IMR-90 (cell line): ENCODE data around the gene PCGF5. TPM values are rescaled to one million over a fixed set of nuclear protein-coding genes. Genes with fewer than 3 reads are reported as not detected.

Experiments used
- ATAC-seq: fragments of 200-7000 bp; cut with Tn5 transposase; 2 replicates; pipeline ENCODE4 v1.9.1; 2020; ENCODE audit warnings: low read depth, mild to moderate bottlenecking, moderate library complexity
- BruUV-seq: library from RNA; stranded (reverse); fragments of 400-500 nt; replicated peaks from 2 replicates; lab custom pipeline; 2021; lab: Mats Ljungman, UMichigan
- CTCF ChIA-PET: fragments of 300-600 bp; formaldehyde crosslinking; extraction: SDS; loops from one replicate; lab custom pipeline; 2021; ENCODE audit warnings: antibody characterized with exemption; lab: Yijun Ruan, JAX
- POLR2A ChIA-PET: fragments of 300-600 bp; sonication (Branson Sonifier 250); formaldehyde crosslinking; loops from one replicate; lab custom pipeline; 2022; ENCODE audit warnings: antibody characterized with exemption; ENCODE audit not compliant: unreplicated experiment; lab: Charles Lee
- DNase-seq: peaks from one replicate; pipeline ENCODE4 v3.0.0; 2013
- H2AFZ ChIP-seq: replicated peaks from 2 replicates; pipeline ENCODE3; 2013; ENCODE audit warnings: low read length, mild to moderate bottlenecking; ENCODE audit not compliant: poor library complexity
- H2AK5ac ChIP-seq: 2 replicates; pipeline ENCODE4 v1.6.1; 2013; ENCODE audit warnings: low read depth, low read length, inconsistent platforms
- H2AK9ac ChIP-seq: replicated peaks from 2 replicates; pipeline ENCODE3; 2013; ENCODE audit warnings: mild to moderate bottlenecking, low read depth, low read length, moderate library complexity; ENCODE audit not compliant: poor library complexity
- H2BK120ac ChIP-seq: 2 replicates; pipeline ENCODE4 v1.6.1; 2013; ENCODE audit warnings: low read depth, low read length, inconsistent platforms
- H2BK15ac ChIP-seq: 3 replicates; pipeline ENCODE4 v1.6.1; 2013; ENCODE audit warnings: low read depth, low read length, inconsistent platforms
- H2BK20ac ChIP-seq: 2 replicates; pipeline ENCODE4 v1.6.1; 2013; ENCODE audit warnings: low read depth, mild to moderate bottlenecking, inconsistent platforms, low read length, moderate library complexity
- H2BK5ac ChIP-seq: 2 replicates; pipeline ENCODE4 v1.6.1; 2013; ENCODE audit warnings: mild to moderate bottlenecking, low read depth, low read length, inconsistent platforms; ENCODE audit not compliant: poor library complexity, severe bottlenecking
- H3K14ac ChIP-seq: replicated peaks from 2 replicates; pipeline ENCODE4 v1.6.1; 2013; ENCODE audit warnings: low read depth, low read length, inconsistent platforms
- H3K18ac ChIP-seq: 2 replicates; pipeline ENCODE4 v1.6.1; 2013; ENCODE audit warnings: low read depth, low read length, control low read depth
- H3K23ac ChIP-seq: 2 replicates; pipeline ENCODE4 v1.6.1; 2013; ENCODE audit warnings: low read depth, low read length, inconsistent platforms
- H3K27ac ChIP-seq: 2 replicates; pipeline ENCODE4 v1.5.1; 2013; ENCODE audit warnings: mild to moderate bottlenecking, control low read depth, low read length; ENCODE audit not compliant: insufficient read depth
- H3K27me3 ChIP-seq: 2 replicates; pipeline ENCODE4 v1.6.1; 2013; ENCODE audit warnings: low read length; ENCODE audit not compliant: control insufficient read depth, insufficient read depth
- H3K36me3 ChIP-seq: 2 replicates; pipeline ENCODE4 v1.6.1; 2013; ENCODE audit warnings: low read length, mixed read lengths; ENCODE audit not compliant: control insufficient read depth, insufficient read depth
- H3K4ac ChIP-seq: 2 replicates; pipeline ENCODE4 v1.6.1; 2013; ENCODE audit warnings: low read depth, low read length, inconsistent platforms
- H3K4me1 ChIP-seq: 2 replicates; pipeline ENCODE4 v1.6.1; 2013; ENCODE audit warnings: low read length, mixed read lengths; ENCODE audit not compliant: control insufficient read depth, insufficient read depth
- H3K4me2 ChIP-seq: 2 replicates; pipeline ENCODE4 v1.6.1; 2013; ENCODE audit warnings: low read depth, mild to moderate bottlenecking, control low read depth, low read length, moderate library complexity
- H3K4me3 ChIP-seq: 2 replicates; pipeline ENCODE4 v1.5.1; 2013; ENCODE audit warnings: low read depth, mild to moderate bottlenecking, control low read depth, low read length, moderate library complexity; ENCODE audit not compliant: insufficient read depth
- H3K56ac ChIP-seq: 2 replicates; pipeline ENCODE4 v1.6.1; 2013; ENCODE audit warnings: low read length, inconsistent platforms; ENCODE audit not compliant: insufficient read depth; ENCODE audit errors: extremely low read depth
- H3K79me1 ChIP-seq, 2 experiments: 2 replicates each; pipeline ENCODE4 v1.6.1; 2013; ENCODE audit warnings: low read length in 2 of 2, inconsistent platforms in 1 of 2, low read depth in 1 of 2
- H3K9ac ChIP-seq: 2 replicates; pipeline ENCODE4 v1.6.1; 2013; ENCODE audit warnings: low read depth, low read length, control low read depth
- H3K9me1 ChIP-seq: 2 replicates; pipeline ENCODE4 v1.6.1; 2013; ENCODE audit warnings: low read length, inconsistent platforms; ENCODE audit not compliant: insufficient read depth
- H3K9me3 ChIP-seq: 2 replicates; pipeline ENCODE4 v1.6.1; 2013; ENCODE audit warnings: low read length; ENCODE audit not compliant: control insufficient read depth, insufficient read depth
- H4K20me1 ChIP-seq: 2 replicates; pipeline ENCODE4 v1.6.1; 2013; ENCODE audit warnings: low read length, inconsistent platforms; ENCODE audit not compliant: insufficient read depth
- H4K5ac ChIP-seq: 2 replicates; pipeline ENCODE4 v1.6.1; 2013; ENCODE audit warnings: mild to moderate bottlenecking, low read depth, low read length, control low read depth
- H4K8ac ChIP-seq, 2 experiments: 2 replicates each; pipeline ENCODE4 v1.6.1; 2013; ENCODE audit warnings: low read depth in 2 of 2, low read length in 2 of 2, control low read depth in 1 of 2, inconsistent platforms in 1 of 2
- H4K91ac ChIP-seq: 2 replicates; pipeline ENCODE4 v1.6.1; 2013; ENCODE audit warnings: low read depth, low read length, inconsistent platforms; ENCODE audit not compliant: insufficient read depth
- BHLHE40 ChIP-seq: fragments of 150-350 bp; IDR thresholded peaks from 2 replicates; pipeline ENCODE4 v1.6.1; 2016; ENCODE audit warnings: mild to moderate bottlenecking, low read depth, low read length
- CEBPB ChIP-seq: IDR thresholded peaks from 2 replicates; pipeline ENCODE4 v1.6.1; 2012; ENCODE audit warnings: low read depth, low read length, improper control_type of control experiment
- CHD1 ChIP-seq: IDR thresholded peaks from 2 replicates; pipeline ENCODE4 v1.6.1; 2012; ENCODE audit warnings: low read depth, low read length, improper control_type of control experiment
- FOS ChIP-seq: fragments of 150-350 bp; IDR thresholded peaks from 2 replicates; pipeline ENCODE4 v1.6.1; 2016; ENCODE audit warnings: low read depth, low read length
- MAFK ChIP-seq: IDR thresholded peaks from 2 replicates; pipeline ENCODE4 v1.6.1; 2012; ENCODE audit warnings: low read depth, low read length, improper control_type of control experiment
- MAZ ChIP-seq: IDR thresholded peaks from 2 replicates; pipeline ENCODE4 v1.6.1; 2012; ENCODE audit warnings: low read depth, mild to moderate bottlenecking, low read length, improper control_type of control experiment, moderate library complexity, borderline replicate concordance
- MXI1 ChIP-seq: IDR thresholded peaks from 2 replicates; pipeline ENCODE4 v1.6.1; 2012; ENCODE audit warnings: low read depth, mild to moderate bottlenecking, low read length, moderate library complexity, borderline replicate concordance
- NFE2L2 ChIP-seq: fragments of 150-350 bp; IDR thresholded peaks from 2 replicates; pipeline ENCODE4 v1.6.1; 2016; ENCODE audit warnings: low read depth, mild to moderate bottlenecking, low read length
- POLR2A ChIP-seq: IDR thresholded peaks from 2 replicates; pipeline ENCODE4 v1.6.1; 2012; ENCODE audit warnings: mild to moderate bottlenecking, low read depth, low read length
- RAD21 ChIP-seq: IDR thresholded peaks from 2 replicates; pipeline ENCODE4 v1.6.1; 2012; ENCODE audit warnings: low read length, improper control_type of control experiment
- RFX5 ChIP-seq: IDR thresholded peaks from 2 replicates; pipeline ENCODE4 v1.8.0; 2012; ENCODE audit warnings: low read depth, mild to moderate bottlenecking, low read length, moderate library complexity
- SMC3 ChIP-seq: fragments of 150-350 bp; IDR thresholded peaks from 2 replicates; pipeline ENCODE4 v1.6.1; 2016; ENCODE audit warnings: low read depth, mild to moderate bottlenecking, antibody characterized with exemption, low read length, moderate library complexity
- WGBS, 2 experiments: methylation state at CpG; one replicate each; pipeline versions ENCODE4 v1.1.5 to v1.1.7; 2013; ENCODE audit warnings: missing lambda C conversion rate in 2 of 2; ENCODE audit not compliant: insufficient read length in 1 of 2; ENCODE audit errors: extremely low coverage in 2 of 2; 5-methylcytosine and 5-hydroxymethylcytosine counted together
- dilution Hi-C: fragments of 300-500 bp; cut with HindIII; formaldehyde crosslinking; loops from one replicate; pipeline ENCODE4 v1.14.3; 2018; ENCODE audit warnings: low sequenced_read_pairs; ENCODE audit not compliant: unreplicated experiment
- in situ Hi-C: fragments of 300-500 bp; cut with MboI; formaldehyde crosslinking; loops from 3 replicates; pipeline ENCODE4 v1.14.3; 2019; ENCODE audit warnings: low sequenced_read_pairs, inconsistent platforms, mixed read lengths
- intact Hi-C: fragments of 100-400 bp; cut with micrococcal nuclease; formaldehyde crosslinking; loops from 2 replicates; pipeline ENCODE4 v1.10.0; 2022
- polyA plus RNA-seq, 3 experiments: library from polyadenylated mRNA; depleted of rRNA; stranded (reverse); fragments of >200 nt; gene quantifications; 2 replicates each; pipeline ENCODE4 v1.2.3, GENCODE V29; 2012; ENCODE audit warnings: low replicate concordance in 1 of 3
- total RNA-seq: library from RNA; depleted of rRNA; stranded (reverse); fragments of >200 nt; gene quantifications from 2 replicates; pipeline ENCODE4 v1.2.3, GENCODE V29; 2012
- TF ChIP-seq, protein P1 (sequence below): conservative IDR thresholded peaks from 2 replicates; pipeline ENCODE4 v1.5.1; 2012; ENCODE audit warnings: mild to moderate bottlenecking, low read depth, low read length, improper control_type of control experiment
- TF ChIP-seq, protein P2 (sequence below): fragments of 150-350 bp; IDR thresholded peaks from 2 replicates; pipeline ENCODE4 v1.6.1; 2016; ENCODE audit warnings: low read depth, mild to moderate bottlenecking, low read length, moderate library complexity, borderline replicate concordance

The PCGF5 gene
- total and polyA plus RNA-seq, 2 of the 4 experiments (the other 2 are of a cell fraction): 9.0 to 18.1 TPM

DNA sequence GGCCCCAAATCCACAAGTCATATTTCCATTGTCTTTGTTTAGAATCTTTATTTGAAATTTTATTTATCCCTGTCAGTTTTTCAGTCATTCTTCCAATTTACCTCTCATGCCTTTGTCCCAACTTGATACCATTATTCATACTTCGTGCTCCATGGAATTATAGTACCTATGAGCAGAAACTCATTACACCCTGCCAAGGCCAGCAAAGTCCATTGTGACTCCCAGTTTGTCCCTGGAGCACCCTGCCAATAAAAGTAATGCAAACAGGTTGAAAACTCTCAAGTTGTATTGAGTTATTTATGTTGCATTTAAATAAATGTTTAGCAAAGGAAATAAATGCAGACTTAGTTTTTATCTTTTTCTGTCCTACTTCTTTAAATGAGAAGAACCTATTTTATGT is 19.3 kb downstream of the PCGF5 start:
- Histone ChIP-seq H3K4ac (no peak overlapping the region), H4K91ac (no peak overlapping the region), H2AK5ac (no peak overlapping the region), H3K14ac (no peak overlapping the region), H2BK20ac (no peak overlapping the region), H3K4me1 (peaks cover 3% of the 10 kb centered on the region; the same call in 1 of the 2 replicates), H4K8ac (no peak overlapping the region), H2BK15ac (no peak overlapping the region), H2AK9ac (no peak overlapping the region), H3K23ac (no peak overlapping the region), H3K27me3 (no peaks in the 10 kb centered on the region), H2AFZ (no peak overlapping the region), H3K9me1 (peaks cover 2% of the 10 kb centered on the region; the same call in 1 of the 2 replicates), H4K5ac (no peak overlapping the region), H3K18ac (no peak overlapping the region), H3K56ac (no peak overlapping the region), H3K79me1 (peaks cover 7 to 8% of the 10 kb centered on the region in 2 experiments; a peak in 3 of 4 replicates), H3K9me3 (no peaks in the 10 kb centered on the region), H3K4me3 (no peak overlapping the region), H3K27ac (no peak overlapping the region), H3K36me3 (no peaks in the 10 kb centered on the region; the same call in 1 of the 2 replicates), H4K20me1 (no peaks in the 10 kb centered on the region), H2BK120ac (no peak overlapping the region), H3K9ac (no peak overlapping the region), H3K4me2 (no peak overlapping the region), H2BK5ac (no peak overlapping the region)
- DNase-seq (no peak), ATAC-seq (no peak)
- intact Hi-C loops: no loop called here
- no TSS peak for BruUV-seq
- POLR2A ChIA-PET: no interaction called here
- no CpG with 5 or more reads among the region's 1 CpG for WGBS, 2 experiments
- dilution Hi-C loops: no loop called here
- TF ChIP-seq MXI1 (no peak), RFX5 (no peak), SMC3 (no peak), CEBPB (no peak), CHD1 (no peak), POLR2A (no peak), MAFK (no peak), BHLHE40 (no peak), NFE2L2 (no peak), FOS (no peak), MAZ (no peak), RAD21 (no peak)
- TF ChIP-seq, protein P1, sequence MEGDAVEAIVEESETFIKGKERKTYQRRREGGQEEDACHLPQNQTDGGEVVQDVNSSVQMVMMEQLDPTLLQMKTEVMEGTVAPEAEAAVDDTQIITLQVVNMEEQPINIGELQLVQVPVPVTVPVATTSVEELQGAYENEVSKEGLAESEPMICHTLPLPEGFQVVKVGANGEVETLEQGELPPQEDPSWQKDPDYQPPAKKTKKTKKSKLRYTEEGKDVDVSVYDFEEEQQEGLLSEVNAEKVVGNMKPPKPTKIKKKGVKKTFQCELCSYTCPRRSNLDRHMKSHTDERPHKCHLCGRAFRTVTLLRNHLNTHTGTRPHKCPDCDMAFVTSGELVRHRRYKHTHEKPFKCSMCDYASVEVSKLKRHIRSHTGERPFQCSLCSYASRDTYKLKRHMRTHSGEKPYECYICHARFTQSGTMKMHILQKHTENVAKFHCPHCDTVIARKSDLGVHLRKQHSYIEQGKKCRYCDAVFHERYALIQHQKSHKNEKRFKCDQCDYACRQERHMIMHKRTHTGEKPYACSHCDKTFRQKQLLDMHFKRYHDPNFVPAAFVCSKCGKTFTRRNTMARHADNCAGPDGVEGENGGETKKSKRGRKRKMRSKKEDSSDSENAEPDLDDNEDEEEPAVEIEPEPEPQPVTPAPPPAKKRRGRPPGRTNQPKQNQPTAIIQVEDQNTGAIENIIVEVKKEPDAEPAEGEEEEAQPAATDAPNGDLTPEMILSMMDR: no peak
- TF ChIP-seq, protein P2, sequence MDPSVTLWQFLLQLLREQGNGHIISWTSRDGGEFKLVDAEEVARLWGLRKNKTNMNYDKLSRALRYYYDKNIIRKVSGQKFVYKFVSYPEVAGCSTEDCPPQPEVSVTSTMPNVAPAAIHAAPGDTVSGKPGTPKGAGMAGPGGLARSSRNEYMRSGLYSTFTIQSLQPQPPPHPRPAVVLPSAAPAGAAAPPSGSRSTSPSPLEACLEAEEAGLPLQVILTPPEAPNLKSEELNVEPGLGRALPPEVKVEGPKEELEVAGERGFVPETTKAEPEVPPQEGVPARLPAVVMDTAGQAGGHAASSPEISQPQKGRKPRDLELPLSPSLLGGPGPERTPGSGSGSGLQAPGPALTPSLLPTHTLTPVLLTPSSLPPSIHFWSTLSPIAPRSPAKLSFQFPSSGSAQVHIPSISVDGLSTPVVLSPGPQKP: no peak
- CTCF ChIA-PET: interaction anchor here (1.1 to 1.5 kb wide), 2 partner anchors 9 to 11 kb away, joined by 3 to 4 read pairs; no protein-coding TSS in a partner anchor
- in situ Hi-C loops: no loop called here
